Measurements from ENCODE around the gene ZNF385C.
A peak's percentile ranks its signal among the peaks of the same experiment; 100 is the strongest.
"Not testable (repeated sequence)": the region's sequence is repeated elsewhere in the genome, so short reads cannot be mapped to it uniquely, and the experiment has no call there.

The ZNF385C gene, protein sequence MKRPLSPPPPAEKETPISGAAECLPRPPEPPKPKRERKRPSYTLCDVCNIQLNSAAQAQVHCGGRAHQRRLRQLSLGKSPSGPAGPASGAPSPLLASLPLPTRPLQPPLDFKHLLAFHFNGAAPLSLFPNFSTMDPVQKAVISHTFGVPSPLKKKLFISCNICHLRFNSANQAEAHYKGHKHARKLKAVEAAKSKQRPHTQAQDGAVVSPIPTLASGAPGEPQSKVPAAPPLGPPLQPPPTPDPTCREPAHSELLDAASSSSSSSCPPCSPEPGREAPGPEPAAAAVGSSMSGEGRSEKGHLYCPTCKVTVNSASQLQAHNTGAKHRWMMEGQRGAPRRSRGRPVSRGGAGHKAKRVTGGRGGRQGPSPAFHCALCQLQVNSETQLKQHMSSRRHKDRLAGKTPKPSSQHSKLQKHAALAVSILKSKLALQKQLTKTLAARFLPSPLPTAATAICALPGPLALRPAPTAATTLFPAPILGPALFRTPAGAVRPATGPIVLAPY

DNA sequence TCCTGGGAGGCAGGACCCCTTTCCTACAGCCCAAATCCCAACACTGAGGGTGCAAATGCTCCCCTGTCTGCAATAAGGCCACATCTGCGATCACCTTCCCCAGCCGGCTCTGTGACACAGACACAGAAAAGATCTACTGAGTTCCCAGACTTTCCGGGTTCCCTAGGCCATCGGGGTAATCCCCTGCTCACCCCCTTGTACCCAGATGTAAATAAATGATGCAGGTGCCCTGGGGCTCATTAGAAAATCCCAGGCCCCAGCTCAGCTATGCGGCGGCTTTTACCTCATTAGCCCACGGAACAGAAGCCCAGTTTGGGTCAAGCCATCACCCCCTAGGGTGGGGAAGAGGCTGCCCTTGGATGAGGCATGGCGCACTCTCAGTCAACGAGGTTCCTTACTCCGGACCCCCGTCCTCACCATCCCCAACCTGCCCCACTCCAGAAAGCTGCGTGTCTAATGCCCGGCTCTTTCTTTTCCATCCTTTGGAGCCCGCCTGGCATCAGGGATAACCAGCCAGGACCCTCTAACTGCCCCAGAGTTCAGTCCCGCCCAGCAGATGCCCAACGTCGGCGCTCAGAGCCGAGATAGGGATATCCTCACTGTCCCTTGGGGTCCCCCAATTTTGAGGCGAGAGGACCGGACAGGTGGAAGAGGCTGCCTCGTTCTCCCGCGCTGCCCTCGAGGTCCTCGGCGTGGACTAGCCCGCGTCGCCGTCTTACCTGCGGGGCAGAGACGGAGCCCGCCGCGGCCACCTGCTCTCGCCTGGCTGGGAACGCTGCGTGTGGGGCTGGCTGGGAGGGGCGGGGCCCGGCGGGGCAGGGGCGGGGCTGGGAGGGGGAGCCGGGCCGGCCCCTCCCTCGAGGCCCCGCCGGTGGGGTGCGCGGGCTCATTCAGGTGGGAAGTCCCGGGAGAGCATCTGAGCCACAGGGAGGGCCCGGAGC, at the start of gene ZNF385C:
TSS of gene ZNF385C (minus strand) at position 783 of the 941 bp plus-strand sequence. CDS start 35,417 bp downstream, outside the sequence.
- peak in 2 of 3 experiments; percentile 27 to 44 for DNase-seq (ENCODE audit: low read depth in 3 of 3)

DNA sequence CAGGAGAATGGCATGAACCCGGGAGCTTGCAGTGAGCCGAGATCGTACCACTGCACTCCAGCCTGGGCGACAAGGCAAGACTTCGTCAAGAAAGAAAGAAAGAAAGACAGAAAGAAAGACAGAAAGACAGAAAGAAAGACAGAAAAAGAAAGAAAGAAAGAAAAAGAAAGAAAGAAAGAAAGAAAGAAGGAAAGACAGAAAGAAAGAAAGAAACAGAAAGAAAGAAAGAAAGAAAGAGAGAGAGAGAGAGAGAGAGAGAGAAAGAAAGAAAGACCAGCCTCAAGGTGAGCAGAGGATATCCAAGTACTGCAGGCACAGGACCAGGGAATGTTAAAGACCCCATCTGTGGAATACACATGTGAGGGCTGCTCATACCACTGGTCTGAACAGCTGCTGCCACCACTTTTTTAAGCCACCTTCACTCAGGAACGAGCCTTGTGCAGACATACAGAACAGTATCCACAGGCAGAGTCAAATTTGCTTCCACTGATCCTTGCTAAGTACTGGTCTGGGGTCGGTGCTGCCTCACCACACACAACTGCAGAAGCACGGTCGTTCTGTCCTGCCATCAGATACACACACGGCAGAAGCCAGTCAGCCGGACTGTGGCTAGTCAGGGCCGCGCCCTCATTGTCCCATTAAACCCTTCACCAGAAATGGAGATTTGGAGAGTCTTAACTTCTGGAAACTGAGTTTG, 48.8 kb upstream of the ZNF385C start:
- DNase-seq (ENCODE audit: low read depth in 3 of 3): no peak

DNA sequence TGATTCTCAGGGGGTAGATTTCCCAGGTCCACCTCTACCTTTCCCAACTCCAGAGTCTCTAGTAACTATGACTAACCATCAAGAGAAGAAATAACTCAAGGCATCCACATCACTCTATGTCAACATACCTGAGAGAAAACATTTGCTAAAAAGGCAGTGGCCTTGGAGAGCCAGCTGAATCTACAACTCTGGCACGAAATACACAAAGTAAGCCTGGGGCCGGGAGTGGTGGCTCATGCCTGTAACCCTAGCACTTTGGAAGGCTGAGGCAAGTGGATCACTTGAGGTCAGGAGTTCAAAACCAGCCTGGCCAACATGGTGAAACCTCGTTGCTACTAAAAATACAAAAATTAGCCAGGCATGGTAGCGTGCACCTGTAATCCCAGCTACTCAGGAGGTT, 44.9 kb upstream of the ZNF385C start:
- DNase-seq (ENCODE audit: low read depth in 3 of 3): not testable (repeated sequence)

DNA sequence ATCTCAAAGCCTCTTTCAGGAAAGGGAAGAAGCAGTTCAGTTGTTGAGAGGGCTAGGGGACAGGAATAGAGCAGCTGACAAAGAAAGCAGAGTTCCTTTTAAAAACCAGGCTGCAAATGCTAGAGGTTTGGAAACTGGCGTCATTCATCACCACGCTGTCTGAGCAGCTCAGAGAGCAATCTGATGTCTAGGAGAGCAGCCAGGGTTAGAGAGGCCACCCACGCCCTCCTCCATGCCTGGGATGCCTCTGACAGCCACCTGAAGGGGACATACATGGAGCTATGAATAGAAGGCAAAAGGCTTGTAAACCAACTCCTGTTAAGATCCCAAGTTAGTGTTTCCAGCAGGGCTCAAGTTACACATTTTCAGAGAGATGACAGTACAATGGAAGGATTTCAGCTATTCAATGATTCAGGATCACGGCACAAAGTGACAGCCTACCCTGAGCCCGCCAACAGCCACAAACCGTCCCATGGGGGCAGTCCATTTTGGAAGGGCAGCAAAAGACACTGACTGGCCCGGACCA, 44.2 kb upstream of the ZNF385C start:
- DNase-seq (ENCODE audit: low read depth in 3 of 3): no peak

DNA sequence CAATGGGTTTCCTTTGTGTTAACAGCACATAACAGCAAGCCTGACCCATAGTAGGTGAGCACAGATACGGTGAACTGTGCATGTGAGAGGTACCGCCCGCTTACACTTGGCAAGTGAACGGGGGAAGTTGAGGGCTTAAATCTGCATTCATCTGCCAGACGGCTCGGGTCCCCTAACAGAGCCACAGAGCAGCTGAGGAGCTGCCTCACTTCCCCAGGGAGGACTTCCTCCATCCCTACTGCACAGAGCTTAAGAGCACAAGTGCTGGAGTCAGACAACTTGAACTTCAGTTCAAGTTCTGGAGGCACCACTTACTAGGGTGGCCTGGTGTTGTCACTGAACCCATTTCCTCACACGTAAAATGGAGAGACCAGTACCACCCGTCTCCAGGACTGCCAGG, 43.1 kb upstream of the ZNF385C start:
- no peak for DNase-seq (ENCODE audit: low read depth in 3 of 3)

DNA sequence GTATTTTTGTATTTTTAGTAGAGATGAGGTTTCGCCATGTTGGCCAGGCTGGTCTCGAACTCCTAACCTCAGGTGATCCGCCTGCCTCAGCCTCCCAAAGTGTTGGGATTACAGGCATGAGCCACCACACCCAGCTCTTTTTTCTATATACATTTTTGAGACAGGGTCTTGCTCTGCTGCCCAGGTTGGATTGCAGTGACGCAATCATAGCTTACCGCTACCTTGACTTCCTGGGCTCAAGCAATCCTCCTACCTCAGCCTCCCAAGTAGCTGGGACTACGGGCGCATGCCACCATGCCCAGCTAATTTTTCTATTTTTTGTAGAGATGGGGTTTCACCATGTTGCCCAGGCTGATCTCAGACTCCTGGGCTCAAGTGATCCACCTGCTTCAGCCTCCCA, 42.4 kb upstream of the ZNF385C start:
- DNase-seq (ENCODE audit: low read depth in 3 of 3): not testable (repeated sequence)

DNA sequence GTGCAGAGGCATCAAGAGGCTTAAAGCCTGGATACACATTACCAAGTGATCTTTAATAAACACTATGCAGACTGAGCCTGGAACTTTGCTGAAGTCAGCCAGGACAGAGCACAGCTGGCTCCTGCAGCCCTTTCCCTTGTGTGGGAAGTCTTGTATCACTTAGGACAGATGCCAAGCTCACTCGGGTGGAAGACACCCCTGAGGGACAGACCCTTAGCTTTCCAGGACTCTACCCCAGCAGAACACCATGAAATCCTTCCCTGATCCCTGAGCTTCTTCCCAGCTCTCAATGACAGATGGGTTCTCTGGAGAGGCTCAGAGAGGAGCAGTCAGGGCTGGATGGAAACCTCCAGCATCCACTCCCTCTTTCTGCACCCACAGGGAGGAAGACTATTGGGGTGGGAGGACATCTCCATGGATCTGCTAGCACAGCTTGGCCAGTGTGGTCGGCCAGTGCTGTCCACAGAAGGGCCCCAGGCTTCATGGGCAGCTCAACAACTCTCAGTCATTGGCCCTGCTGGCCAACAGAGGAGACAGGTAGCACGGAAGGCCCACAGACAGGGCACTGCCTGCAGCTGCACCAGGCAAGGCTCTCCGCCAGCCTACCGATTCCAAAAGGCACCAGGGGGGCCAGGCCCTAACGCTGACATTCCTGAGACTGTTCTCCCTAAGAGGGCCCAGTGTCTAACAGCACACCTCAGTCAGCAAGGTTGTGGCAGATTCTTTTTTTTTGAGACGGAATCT, 40.6 kb upstream of the ZNF385C start:
- no peak for DNase-seq (ENCODE audit: low read depth in 3 of 3)

DNA sequence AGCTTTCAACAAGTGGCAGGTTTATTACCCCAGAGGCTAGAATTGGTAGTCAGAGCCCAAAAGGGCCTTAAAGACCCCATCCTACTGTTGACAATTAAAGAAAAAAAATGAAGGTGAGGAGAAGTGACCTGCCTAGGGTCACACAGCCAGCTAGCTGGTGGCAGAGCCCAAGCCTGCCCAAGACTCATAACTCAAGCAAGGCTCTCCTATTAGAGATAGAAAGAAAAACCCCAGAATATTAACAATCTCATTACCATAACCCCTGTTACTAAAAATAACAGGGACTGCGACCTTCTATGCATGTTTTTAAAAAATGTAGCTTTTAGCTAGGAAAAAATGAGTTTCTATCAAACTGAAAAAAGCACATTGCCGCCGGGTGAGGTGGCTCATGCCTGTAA, 38.4 kb upstream of the ZNF385C start:
- DNase-seq (ENCODE audit: low read depth in 3 of 3): no peak

DNA sequence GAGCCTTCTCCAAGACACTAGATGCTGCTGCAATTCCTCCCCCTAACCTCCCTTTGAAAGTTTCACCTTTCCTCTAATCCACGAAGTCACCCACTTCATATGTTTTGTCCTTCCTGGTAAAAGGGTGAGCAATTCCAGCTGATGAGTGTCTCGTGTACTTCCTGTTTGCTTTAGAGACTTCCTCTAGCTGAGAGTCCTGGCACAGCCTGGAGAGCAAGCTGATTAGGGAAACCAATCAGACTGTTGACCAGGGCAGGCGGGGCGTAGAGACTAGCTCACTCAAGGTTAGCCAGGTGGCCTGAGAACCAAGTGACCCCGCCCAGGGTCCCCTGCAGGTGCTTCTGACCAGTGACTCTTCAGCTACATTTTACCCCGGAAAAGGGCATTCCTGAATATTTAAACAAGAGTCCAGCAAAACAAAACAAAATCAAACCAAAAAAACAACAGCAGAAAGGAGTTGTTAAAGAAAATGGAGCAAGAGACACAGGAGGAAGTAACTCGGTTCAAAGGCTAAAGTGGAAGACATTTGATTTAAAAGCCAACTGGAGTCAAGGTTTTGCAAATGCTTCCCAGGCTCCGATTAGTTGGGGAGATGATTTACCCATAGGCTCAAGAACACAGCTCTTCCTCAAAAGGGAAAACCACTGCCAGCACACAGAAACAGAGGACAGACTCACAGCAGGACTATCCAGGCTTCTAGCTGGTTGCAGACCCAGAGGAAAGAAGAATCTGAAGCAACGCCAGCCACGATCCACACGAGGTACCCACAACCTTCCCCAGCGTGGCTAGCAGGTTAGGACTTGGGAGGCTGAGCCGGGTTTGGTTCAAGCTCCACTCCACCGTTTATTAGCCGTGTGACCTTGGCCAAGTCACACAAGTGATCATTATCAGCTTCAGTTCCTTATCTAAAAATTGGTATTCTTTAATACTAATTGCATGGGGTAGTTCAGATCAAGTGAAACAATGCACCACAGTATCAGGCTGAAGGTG, 37.7 kb upstream of the ZNF385C start:
- DNase-seq (ENCODE audit: low read depth in 3 of 3): no peak

DNA sequence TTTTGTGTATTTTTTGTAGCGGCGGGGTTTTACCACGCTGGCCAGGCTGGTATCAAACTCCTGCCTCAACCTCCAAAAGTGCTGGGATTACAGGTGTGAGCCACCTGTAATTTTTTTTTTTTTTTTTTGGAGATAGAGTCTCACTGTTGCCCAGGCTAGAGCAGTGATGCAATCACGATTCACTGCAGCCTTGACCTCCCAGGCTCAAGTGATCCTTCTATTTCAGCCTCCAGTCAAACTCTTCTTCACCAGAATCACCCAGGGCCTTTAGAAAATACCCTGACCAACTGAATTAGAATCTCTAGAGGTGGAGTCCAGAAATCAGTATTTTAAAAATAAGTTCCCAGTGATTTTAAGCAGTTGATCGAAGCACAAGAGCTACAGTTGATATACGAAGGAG, 36.9 kb upstream of the ZNF385C start:
- no peak for DNase-seq (ENCODE audit: low read depth in 3 of 3)

DNA sequence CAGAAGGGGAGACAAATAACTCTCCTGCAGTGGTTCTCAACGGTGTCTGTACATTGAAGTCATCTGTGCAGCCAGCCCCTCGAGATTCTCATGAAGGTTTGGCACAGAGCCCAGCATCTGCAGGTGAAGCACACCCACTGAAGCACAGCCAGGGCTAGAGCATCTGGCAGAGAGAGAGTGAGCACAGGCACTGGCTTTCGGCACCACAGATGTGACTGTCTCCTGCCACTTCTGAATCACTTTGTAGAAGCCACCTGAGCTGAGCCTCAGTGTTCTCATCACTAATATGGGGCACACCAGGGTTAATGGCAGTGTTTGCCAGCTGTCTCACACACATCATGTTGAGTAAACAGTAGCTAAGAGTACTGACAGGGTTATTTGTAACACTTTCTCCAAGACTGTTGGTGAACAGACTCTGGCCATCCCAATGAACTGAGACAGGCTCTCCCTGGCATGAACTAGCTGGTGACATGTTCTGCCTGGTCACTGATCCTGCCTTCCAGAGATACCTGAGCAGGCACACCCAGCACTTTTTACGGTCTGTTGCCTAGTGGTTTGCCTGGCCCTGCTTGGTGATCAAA, 35.3 kb upstream of the ZNF385C start:
- no peak for DNase-seq (ENCODE audit: low read depth in 3 of 3)

DNA sequence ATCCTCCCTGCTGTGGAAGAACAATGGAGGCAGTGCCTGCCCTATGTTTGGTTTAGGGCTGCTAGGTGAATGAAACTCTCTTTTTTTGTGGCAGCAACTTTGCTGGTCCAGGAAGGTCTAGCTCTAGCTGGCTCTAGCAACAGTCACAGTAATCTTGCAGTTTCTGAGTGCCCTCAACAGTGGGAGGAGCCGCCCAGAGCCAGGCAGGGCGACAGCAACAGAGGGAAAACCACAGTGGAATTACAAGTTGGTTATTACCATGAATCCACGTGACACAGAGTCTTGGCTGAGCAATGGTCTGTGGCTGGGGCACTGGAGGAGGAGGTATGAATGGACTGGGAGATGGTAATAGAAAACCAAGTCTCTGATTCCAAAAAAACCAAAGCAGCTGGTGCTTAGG, 34.7 kb upstream of the ZNF385C start:
- peak in 1 of 3 experiments; percentile 43 for DNase-seq (ENCODE audit: low read depth in 3 of 3)

DNA sequence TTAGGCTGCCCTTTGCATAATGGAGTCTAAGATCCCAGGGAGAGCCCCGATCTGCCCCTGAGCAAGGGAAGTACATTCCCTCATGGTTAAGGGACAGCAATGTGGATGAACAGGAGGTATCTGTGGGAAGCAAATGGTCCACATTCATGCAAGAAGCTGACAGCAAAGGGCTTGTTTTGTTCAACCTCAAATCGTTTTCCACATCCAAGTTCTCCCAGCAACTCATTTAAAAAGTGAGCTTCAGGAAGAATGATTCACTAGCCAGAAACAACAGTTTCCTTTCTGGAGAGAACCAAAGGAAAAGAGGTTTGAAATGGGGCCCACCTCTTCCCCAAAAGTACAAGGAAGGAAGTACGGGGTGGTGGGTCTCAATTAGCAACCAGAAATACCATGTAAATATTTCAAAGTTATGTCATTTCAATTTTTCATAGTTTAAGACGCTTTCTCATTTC, 33.7 kb upstream of the ZNF385C start:
- DNase-seq (ENCODE audit: low read depth in 3 of 3): no peak

DNA sequence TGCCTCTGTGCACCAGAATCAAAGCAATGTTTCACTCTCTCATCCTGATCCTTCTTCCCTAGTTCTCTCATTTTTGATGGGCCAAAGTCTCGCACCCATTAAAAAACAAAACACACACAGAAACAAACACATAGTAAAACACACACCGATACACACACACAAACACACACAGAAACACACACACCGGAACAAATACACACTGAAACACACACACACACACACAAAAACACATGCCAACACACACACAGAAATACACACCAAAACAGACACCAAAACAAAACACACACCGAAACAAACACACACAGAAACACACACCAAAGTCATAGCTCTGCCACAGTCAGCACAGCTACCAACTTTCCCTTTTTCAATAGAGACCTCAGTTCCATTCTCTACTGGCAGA, 33.0 kb upstream of the ZNF385C start:
- DNase-seq (ENCODE audit: low read depth in 3 of 3): no peak

DNA sequence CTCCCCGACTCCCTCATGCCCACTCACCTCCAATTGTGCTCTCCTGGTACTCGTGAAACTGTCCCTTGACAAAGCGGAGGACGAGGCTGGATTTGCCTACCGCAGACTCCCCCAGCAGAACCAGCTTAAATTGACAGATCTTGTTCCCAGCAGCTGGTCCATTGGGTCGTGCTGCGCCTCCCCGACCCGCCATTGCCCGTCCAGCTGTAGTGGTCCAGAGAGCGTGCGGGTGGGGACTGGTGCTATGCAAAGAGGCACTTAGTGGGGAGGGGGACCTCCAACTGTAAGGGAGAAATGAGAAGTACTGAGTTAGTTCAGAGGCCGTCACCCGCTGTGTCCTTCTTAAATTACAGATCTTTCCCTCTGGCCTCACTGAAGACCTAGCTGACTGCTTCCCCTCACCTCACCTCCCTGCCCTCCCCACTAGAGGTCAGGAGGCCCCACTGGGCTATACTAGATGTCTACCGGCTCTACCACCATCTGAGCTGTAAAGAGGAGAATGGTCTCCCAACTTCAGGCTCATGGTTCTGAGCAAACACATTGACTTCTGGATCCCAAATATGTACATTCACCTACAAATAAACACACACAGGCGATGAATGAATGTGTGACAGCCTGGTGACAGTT, 32.1 kb upstream of the ZNF385C start:
- no peak for DNase-seq (ENCODE audit: low read depth in 3 of 3)

DNA sequence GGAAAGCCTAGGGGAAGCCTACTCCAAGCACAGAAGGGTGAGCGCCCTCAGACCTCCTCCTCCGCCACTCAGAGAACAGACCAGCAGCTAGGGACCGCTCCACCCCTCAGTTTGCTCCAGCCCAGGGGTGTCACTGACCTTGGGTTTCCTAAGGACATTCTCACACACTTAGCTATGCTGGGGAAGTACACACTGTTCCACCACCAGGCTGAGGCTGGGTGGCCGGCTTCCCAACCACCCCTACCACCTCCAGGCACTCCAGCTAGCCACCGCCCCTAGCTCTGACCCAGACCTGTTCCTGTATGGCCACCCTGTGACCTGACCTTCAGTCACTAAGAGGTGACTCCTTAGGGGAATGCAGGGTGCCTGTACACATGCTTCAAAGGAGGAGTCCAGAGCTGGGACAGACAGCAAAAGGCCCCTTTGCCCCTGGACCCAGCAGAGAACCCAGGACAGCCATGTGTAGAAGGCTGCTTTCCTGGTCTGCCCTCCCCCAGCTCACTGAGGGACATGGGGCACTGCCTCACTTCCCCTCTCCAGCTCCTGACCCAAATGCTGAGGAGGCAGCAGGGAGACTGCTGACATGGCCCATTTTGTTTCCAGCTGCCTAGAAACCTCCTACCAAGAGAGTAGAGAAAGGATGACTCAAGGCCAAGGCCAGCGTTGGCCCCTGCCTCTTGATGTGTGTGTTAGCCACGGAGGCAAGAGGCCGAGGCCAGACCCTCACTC, 31.0 kb upstream of the ZNF385C start:
- DNase-seq (ENCODE audit: low read depth in 3 of 3): no peak

DNA sequence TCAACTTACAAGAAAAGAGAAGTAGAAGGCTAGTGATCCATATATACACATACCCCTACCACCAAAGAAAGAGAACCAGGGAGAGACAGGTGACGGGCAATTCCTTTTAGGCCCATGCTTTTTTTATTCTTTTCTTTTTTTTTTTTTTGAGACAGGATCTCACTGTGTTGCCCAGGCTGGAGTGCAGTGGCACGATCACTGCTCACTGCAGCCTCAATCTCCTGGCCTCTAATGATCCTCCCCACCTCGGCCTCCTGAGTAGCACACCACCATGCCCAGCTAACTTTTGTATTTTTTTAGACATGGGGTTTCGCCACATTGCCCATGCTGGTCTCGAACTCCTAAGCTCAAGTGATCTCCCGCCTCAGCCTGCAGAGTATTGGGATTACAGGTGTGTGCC, 29.1 kb upstream of the ZNF385C start:
- DNase-seq (ENCODE audit: low read depth in 3 of 3): no peak

DNA sequence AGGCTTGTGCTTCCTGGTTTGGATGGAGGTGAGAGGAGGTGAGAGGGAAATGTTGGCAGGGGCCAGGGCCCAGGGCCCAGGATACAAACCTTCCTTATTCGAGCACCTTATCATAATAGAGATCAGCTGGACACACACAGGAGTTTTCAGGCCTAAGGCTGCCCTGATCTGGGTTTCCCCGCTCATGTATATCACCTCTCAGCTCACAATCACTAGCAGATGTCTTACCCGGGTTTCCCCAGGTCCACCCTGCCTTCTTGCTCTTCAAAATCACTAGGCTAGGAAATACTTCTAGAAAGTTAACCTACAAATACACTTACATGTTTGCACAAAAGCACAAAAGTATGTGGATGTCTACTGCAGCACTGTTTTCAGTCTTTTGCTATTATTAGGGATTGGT, 28.6 kb upstream of the ZNF385C start:
- no peak for DNase-seq (ENCODE audit: low read depth in 3 of 3)

Data from stimulated activated CD4-positive, alpha-beta T cell treated with anti-CD3 and anti-CD28 coated beads, TNF-alpha, amount 100 ng/mL, for 24 hours (primary cell).